Tibial artery (tissue), 4 donors: ENCODE data around the gene DSN1.
A peak's percentile ranks its signal among the peaks of the same experiment; 100 is the strongest.

ENCODE experiments used
- DNase-seq, 2 donors: peaks; one replicate each; pipeline ENCODE4 v3.0.0-alpha.2; 2019
- H3K27ac ChIP-seq, 2 donors: fragments of 200-600 bp; sonication (generic) in 1 of 2; 1 replicate in 1 of 2; 2 replicates in 1 of 2; pipeline ENCODE4 v1.5.1; 2018 to 2019; ENCODE audit warnings: mild to moderate bottlenecking in 1 of 2
- H3K27me3 ChIP-seq, 2 donors: fragments of 200-600 bp; sonication (generic) in 1 of 2; one replicate each; pipeline versions ENCODE4 v1.5.1 to v1.6.0; 2016 to 2019
- H3K36me3 ChIP-seq, 3 donors: fragments of 200-600 bp; sonication (generic) in 2 of 3; one replicate each; pipeline ENCODE4 v1.5.1; 2016 to 2019; ENCODE audit warnings: mild to moderate bottlenecking in 2 of 3
- H3K4me1 ChIP-seq, 4 donors: fragments of 200-600 bp; sonication (generic) in 2 of 4; 1 replicate in 3 of 4; 2 replicates in 1 of 4; pipeline ENCODE4 v1.5.1; 2016 to 2019
- H3K4me3 ChIP-seq, 2 donors: fragments of 200-600 bp; sonication (generic) in 1 of 2; 1 replicate in 1 of 2; 2 replicates in 1 of 2; pipeline ENCODE4 v1.5.1; 2018 to 2019; ENCODE audit warnings: mild to moderate bottlenecking in 2 of 2
- H3K9me3 ChIP-seq, 3 donors: fragments of 200-600 bp; sonication (generic) in 1 of 3; one replicate each; pipeline ENCODE4 v1.5.1; 2016 to 2019
- CTCF ChIP-seq, 2 experiments: fragments of 200-600 bp in 1 of 2; fragments of 450-650 bp in 1 of 2; IDR thresholded peaks; one replicate each; pipeline ENCODE4 v1.5.1; 2017 to 2019; ENCODE audit warnings: antibody characterized with exemption in 2 of 2, mild to moderate bottlenecking in 1 of 2, moderate library complexity in 1 of 2
- intact Hi-C: fragments of 100-400 bp; cut with DNase I; formaldehyde crosslinking; loops from one replicate; pipeline ENCODE4 v1.15.0; 2023; ENCODE audit warnings: low total_unique reads

Gene DSN1

DNA sequence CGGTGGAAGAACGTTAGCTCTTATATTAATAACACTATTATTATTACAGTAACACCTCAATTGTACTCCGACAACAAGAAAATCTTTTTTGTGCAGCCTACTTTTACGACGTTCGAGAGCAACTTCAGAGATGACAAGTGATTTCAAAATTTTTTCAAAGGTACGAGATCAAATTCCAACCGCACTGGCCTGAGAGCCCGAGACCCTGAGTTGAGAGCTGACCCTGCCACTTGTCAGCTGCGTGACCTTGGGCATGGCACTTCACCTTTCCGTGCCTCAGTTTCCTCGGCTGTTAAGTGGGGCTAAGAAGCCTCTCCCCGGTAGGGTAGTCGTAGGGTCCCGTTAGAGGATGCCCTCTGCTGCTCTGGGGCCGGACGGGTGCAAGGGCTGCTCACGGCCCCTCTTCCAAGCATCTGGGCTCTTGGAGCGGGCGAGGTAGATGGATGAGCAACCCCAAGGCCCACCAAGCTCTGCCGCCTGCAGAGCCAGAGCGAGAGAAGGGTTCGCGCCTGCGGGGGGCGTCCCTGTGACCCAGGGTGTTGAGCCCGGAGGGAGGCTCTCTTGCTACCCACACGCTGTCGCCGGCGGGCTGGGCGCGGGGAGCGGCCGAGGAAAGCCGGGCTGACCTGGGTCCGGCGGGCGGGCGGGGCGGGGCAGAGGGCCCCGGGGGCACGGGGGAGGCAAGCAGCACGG, 28.2 kb downstream of the DSN1 start:
- DNase-seq = peak in 1 of 2 donors; percentile 65
- Histone ChIP-seq H3K27me3 (no peaks in the 10 kb centered on the region), H3K36me3 (no peaks in the 10 kb centered on the region), H3K9me3 (no peaks in the 10 kb centered on the region), H3K27ac (peak overlapping the region; percentile 82 to 86), H3K4me1 (peaks cover 3 to 25% (median 13%) of the 10 kb centered on the region in 4 donors), H3K4me3 (peak overlapping the region; percentile 90 to 98)
- intact Hi-C loops = no loop called here
- TF ChIP-seq CTCF (IDR thresholded peaks at IDR 0.05) = no peak

- no peaks in the 10 kb centered on the region for H3K36me3 ChIP-seq
- H3K4me3 ChIP-seq = peak overlapping the region; percentile 90 to 98
- intact Hi-C loops = no loop called here
- H3K4me1 ChIP-seq = peaks cover 3 to 25% (median 13%) of the 10 kb centered on the region in 4 donors
- peak overlapping the region; percentile 82 to 86 for H3K27ac ChIP-seq
- H3K9me3 ChIP-seq = no peaks in the 10 kb centered on the region
- no peaks in the 10 kb centered on the region for H3K27me3 ChIP-seq
- no peak for TF ChIP-seq CTCF (IDR thresholded peaks at IDR 0.05)
- peak; percentile 46 to 83 for DNase-seq
Measured at GRCh38 chr20:36744764-36745191, 28.8 kb downstream of the DSN1 start.

DNA sequence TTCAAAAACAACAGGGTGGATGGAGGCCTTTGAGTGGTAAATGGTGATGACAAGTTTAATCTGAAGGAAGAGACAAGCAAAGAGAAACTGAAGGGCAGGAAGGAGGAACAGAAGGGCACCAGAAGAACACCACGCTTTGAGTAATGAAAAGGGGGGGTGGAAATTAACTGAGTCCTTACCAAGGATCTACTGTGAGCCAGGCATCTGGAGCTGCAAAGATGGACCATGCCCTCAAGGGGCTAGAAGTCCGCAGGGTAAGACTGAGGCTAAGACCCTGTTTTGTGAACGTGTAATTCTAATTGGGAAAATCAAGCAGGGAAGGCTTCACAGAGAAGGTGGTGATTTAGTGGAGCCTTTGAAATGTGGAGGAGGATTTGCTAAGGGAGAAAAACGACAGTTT, 29.3 kb downstream of the DSN1 start:
- no peaks in the 10 kb centered on the region for H3K36me3 ChIP-seq
- peak overlapping the region; percentile 90 to 98 for H3K4me3 ChIP-seq
- no peak for TF ChIP-seq CTCF (IDR thresholded peaks at IDR 0.05)
- DNase-seq = no peak
- H3K27me3 ChIP-seq = no peaks in the 10 kb centered on the region
- peak overlapping the region; percentile 82 to 86 for H3K27ac ChIP-seq
- no peaks in the 10 kb centered on the region for H3K9me3 ChIP-seq
- H3K4me1 ChIP-seq = peaks cover 3 to 25% (median 13%) of the 10 kb centered on the region in 4 donors
- intact Hi-C loops = no loop called here

DNA sequence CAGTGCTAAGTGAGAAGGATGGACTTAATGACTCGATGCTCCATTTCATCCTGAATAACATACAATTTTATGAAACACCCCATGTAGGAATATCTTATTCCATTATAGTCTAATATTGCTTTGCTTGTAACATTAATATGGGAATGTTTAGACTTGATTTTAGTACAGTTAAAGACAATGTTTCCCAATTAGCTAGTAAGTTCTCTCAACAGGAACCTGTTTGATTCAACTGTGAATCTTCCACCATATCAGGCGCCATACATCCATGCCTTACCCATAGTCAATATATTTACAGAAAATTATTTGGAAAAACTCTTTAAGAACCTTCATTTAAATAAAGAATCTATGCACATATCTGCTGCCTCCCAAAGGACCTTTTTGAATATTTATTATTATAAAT, 31.0 kb downstream of the DSN1 start:
- H3K9me3 ChIP-seq = no peaks in the 10 kb centered on the region
- H3K27ac ChIP-seq = no peak overlapping the region
- no peaks in the 10 kb centered on the region for H3K27me3 ChIP-seq
- peaks cover 3 to 25% (median 13%) of the 10 kb centered on the region in 4 donors for H3K4me1 ChIP-seq
- no peak for TF ChIP-seq CTCF (IDR thresholded peaks at IDR 0.05)
- H3K4me3 ChIP-seq = no peak overlapping the region
- no peaks in the 10 kb centered on the region for H3K36me3 ChIP-seq
- intact Hi-C loops = no loop called here
- no peak for DNase-seq

GRCh38 chr20:36741072-36741471, 32.5 kb downstream of the DSN1 start:
- peaks cover 3 to 17% (median 12%) of the 10 kb centered on the region in 4 donors for H3K4me1 ChIP-seq
- H3K9me3 ChIP-seq = no peaks in the 10 kb centered on the region
- no peaks in the 10 kb centered on the region for H3K36me3 ChIP-seq
- no peak overlapping the region for H3K4me3 ChIP-seq
- TF ChIP-seq CTCF (IDR thresholded peaks at IDR 0.05) = no peak
- intact Hi-C loops = no loop called here
- no peak for DNase-seq
- H3K27ac ChIP-seq = no peak overlapping the region
- H3K27me3 ChIP-seq = no peaks in the 10 kb centered on the region
